ENCODE results near the gene CENATAC. TPM values are rescaled to one million over a fixed set of nuclear protein-coding genes. Genes with fewer than 3 reads are reported as not detected.

CENATAC gene
- total RNA-seq, 1 experiment from 2014 or later, result 185 TPM

DNA sequence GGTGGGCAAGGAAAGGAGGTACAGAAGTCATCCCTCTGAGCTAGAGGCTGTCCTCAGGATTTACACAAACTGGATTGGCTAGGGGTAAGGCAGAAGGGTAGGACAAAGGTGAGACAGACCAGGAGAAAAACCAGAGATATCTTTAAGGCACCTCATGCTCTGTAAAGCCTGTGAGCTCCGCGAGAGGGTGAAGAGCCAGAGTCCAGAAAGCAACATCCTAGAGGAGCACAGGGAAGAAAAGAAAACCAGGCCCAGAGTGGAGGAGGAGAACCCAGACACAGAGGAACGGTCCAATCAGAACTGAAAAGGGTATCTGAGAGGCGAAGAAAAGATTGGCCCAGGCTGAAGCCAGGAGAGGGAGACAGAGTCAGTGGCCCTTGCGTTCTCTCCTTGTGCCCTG, 27.6 kb downstream of the CENATAC start:
- no peak overlapping the region for H3K4me3 ChIP-seq (ENCODE audit: low read depth, low read length)
- BruUV-seq (replicated peaks), result no TSS peak
- CTCF ChIA-PET, result no interaction called here
- POLR2A ChIA-PET, result no interaction called here
- H3K27me3 ChIP-seq (replicated peaks; ENCODE audit: control insufficient read depth, insufficient read depth, low read length), result no peaks in the 10 kb centered on the region
- TF ChIP-seq CTCF (IDR thresholded peaks at IDR 0.05; ENCODE audit: insufficient read depth in 1 of 2, low read depth in 1 of 2, low read length in 1 of 2, severe bottlenecking in 1 of 2, unreplicated experiment in 1 of 2), result no peak
- intact Hi-C loops (cut with micrococcal nuclease; ENCODE audit: unreplicated experiment), result no loop called here
- Mint-ChIP-seq H3K27ac (ENCODE audit: unreplicated experiment) (peak overlapping the region; percentile 11), H3K4me1 (ENCODE audit: low read depth, unreplicated experiment) (peaks cover 68% of the 10 kb centered on the region), H3K4me3 (ENCODE audit: unreplicated experiment) (no peak overlapping the region), H3K9me3 (ENCODE audit: unreplicated experiment) (no peaks in the 10 kb centered on the region), H3K36me3 (ENCODE audit: insufficient read depth, unreplicated experiment) (peaks cover 90% of the 10 kb centered on the region), H3K27me3 (ENCODE audit: insufficient read depth, unreplicated experiment) (no peaks in the 10 kb centered on the region)
- no peaks in the 10 kb centered on the region for H3K9me3 ChIP-seq
- DNase-seq, result no peak
- H3K4me1 ChIP-seq, result peaks cover 82% of the 10 kb centered on the region
- H3K36me3 ChIP-seq (ENCODE audit: control insufficient read depth, insufficient read depth, low read length), result peaks cover 21% of the 10 kb centered on the region

DNA sequence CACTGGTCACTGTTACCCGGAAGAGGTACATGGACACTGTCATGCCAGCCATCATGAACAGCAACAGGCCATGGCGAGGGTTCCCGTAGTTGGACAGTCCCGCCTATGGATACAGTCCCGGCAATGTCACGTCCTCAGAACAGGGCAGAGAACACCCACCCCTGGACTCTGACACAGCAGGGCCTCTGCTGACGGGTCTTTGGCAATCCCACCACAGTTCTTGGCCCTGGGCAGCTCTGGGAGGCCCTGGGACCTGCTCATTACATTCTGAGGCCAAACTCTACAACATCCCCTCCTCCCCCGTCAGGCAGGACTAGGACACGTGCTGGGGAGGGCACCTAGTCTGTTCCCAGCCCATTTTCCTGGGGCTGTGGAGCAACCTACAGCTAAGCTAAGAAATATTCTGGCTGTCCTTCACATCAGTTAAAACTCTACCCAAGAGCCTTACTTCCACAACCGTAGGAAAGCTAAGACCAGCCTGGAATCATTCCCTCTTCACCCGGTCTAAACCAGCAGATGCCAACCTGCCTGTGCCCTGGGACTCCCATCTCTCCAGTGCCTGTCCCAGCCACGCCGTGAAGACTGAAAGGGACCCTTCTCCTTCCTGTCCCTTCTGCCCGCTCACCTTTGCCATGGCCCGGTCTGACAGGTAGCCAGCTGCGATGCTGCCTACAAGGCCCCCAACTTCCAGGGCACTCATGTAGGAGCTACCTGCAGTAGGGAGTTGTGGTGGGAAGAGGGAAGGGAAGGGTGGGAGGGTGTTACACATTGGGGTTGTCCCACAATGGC, 28.2 kb downstream of the CENATAC start:
- Histone ChIP-seq H3K9me3 (no peaks in the 10 kb centered on the region), H3K4me1 (peaks cover 77% of the 10 kb centered on the region), H3K36me3 (ENCODE audit: control insufficient read depth, insufficient read depth, low read length) (peaks cover 21% of the 10 kb centered on the region), H3K4me3 (ENCODE audit: low read depth, low read length) (no peak overlapping the region), H3K27me3 (replicated peaks; ENCODE audit: control insufficient read depth, insufficient read depth, low read length) (no peaks in the 10 kb centered on the region)
- no TSS peak for BruUV-seq (replicated peaks)
- H3K27ac Mint-ChIP-seq (ENCODE audit: unreplicated experiment), result peak overlapping the region; percentile 11
- intact Hi-C loops (cut with micrococcal nuclease; ENCODE audit: unreplicated experiment), result no loop called here
- H3K4me3 Mint-ChIP-seq (ENCODE audit: unreplicated experiment), result no peak overlapping the region
- no peak for TF ChIP-seq CTCF (IDR thresholded peaks at IDR 0.05; ENCODE audit: insufficient read depth in 1 of 2, low read depth in 1 of 2, low read length in 1 of 2, severe bottlenecking in 1 of 2, unreplicated experiment in 1 of 2)
- DNase-seq, result no peak
- H3K36me3 Mint-ChIP-seq (ENCODE audit: insufficient read depth, unreplicated experiment), result peaks cover 89% of the 10 kb centered on the region
- ChIA-PET POLR2A (interaction anchor here (0.6 kb wide), 1 partner anchor 28 kb away, joined by 5 read pairs; no protein-coding TSS in a partner anchor), CTCF (interaction anchor here (0.6 kb wide), 1 partner anchor 447 kb away, joined by 3 read pairs; no protein-coding TSS in a partner anchor)
- H3K27me3 Mint-ChIP-seq (ENCODE audit: insufficient read depth, unreplicated experiment), result no peaks in the 10 kb centered on the region
- H3K4me1 Mint-ChIP-seq (ENCODE audit: low read depth, unreplicated experiment), result peaks cover 68% of the 10 kb centered on the region
- no peaks in the 10 kb centered on the region for H3K9me3 Mint-ChIP-seq (ENCODE audit: unreplicated experiment)

GRCh38 chr11:119026970-119027369, 29.0 kb downstream of the CENATAC start:
- Histone ChIP-seq H3K4me1 (peaks cover 69% of the 10 kb centered on the region), H3K9me3 (no peaks in the 10 kb centered on the region), H3K4me3 (ENCODE audit: low read depth, low read length) (no peak overlapping the region; the same call in 1 of the 2 replicates), H3K36me3 (ENCODE audit: control insufficient read depth, insufficient read depth, low read length) (peaks cover 21% of the 10 kb centered on the region), H3K27me3 (replicated peaks; ENCODE audit: control insufficient read depth, insufficient read depth, low read length) (no peaks in the 10 kb centered on the region)
- intact Hi-C loops (cut with micrococcal nuclease; ENCODE audit: unreplicated experiment), result no loop called here
- peak overlapping the region; percentile 90 for H3K27ac Mint-ChIP-seq (ENCODE audit: unreplicated experiment)
- ChIA-PET POLR2A (no interaction called here), CTCF (interaction anchor here (0.5 to 0.6 kb wide), 2 partner anchors 45 to 236 kb away, joined by 3 read pairs; partner anchors contain the start of gene DDX6)
- no peak for TF ChIP-seq CTCF (IDR thresholded peaks at IDR 0.05; ENCODE audit: insufficient read depth in 1 of 2, low read depth in 1 of 2, low read length in 1 of 2, severe bottlenecking in 1 of 2, unreplicated experiment in 1 of 2)
- H3K36me3 Mint-ChIP-seq (ENCODE audit: insufficient read depth, unreplicated experiment), result peaks cover 81% of the 10 kb centered on the region
- H3K9me3 Mint-ChIP-seq (ENCODE audit: unreplicated experiment), result no peaks in the 10 kb centered on the region
- peak overlapping the region; percentile 39 for H3K4me3 Mint-ChIP-seq (ENCODE audit: unreplicated experiment)
- peak; percentile 49 to 82 for DNase-seq
- no TSS peak for BruUV-seq (replicated peaks)
- no peaks in the 10 kb centered on the region for H3K27me3 Mint-ChIP-seq (ENCODE audit: insufficient read depth, unreplicated experiment)
- peaks cover 65% of the 10 kb centered on the region for H3K4me1 Mint-ChIP-seq (ENCODE audit: low read depth, unreplicated experiment)

Data from Caco-2 (cell line).